ENCODE data around the gene GOLGA8J.
"Not testable (repeated sequence)": the region's sequence is repeated elsewhere in the genome, so short reads cannot be mapped to it uniquely, and the experiment has no call there.

The GOLGA8J gene, protein sequence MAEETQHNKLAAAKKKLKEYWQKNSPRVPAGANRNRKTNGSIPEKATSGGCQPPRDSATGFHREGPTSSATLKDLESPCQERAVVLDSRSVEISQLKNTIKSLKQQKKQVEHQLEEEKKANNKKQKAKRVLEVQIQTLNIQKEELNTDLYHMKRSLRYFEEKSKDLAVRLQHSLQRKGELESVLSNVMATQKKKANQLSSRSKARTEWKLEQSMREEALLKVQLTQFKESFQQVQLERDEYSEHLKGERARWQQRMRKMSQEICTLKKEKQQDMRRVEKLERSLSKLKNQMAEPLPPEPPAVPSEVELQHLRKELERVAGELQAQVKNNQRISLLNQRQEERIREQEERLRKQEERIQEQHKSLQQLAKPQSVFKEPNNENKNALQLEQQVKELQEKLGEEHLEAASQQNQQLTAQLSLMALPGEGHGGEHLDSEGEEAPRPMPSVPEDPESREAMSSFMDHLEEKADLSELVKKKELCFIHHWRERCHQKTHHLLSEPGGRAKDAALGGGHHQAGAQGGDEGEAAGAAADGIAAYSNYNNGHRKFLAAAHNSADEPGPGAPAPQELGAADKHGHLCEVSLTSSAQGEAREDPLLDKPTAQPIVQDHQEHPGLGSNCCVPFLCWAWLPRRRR

DNA sequence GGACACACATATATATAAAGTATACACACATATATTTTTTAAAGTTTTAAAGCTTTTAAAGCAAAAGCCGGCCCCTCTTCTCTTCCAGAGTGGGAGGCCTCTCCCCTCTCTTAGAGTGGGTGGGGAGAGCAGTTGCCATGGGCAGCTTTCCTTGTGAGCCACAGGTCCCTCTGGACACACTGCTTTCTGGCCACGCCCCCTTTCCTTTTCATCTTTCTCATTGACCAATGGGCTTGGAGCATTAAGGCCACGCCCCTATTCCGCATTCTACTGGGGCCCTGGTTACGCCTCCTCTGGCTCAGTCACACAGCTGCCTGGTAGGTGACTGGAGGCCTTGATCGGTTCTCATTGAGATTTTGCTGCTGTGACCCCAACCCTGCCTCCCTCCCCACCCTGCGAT, at the start of gene GOLGA8J:
TSS of gene GOLGA8J (plus strand) at position 301 of the 400 bp plus-strand sequence. CDS start at position 399, 98 bp downstream.
- not testable (repeated sequence) for DNase-seq (ENCODE audit: low read depth in 2 of 2)

DNA sequence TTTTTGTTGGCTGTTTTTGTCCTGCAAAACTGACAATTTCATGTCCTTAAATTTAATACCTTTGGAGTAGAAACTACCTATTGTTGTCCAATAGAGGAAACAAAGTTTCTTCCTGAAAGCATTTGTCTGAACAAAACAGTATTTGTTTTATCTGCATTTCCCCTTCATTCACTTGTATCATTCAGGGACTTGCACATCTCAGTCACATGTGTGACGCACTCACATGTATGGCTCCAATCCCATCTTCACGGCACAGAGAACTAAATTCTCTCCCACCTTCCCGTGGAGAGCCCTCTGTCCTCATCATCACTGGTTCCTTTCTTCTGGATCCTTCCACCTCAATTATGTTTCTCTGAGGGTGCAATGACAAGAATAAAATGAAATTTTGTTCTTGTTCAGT, 49.5 kb upstream of the GOLGA8J start:
- DNase-seq (ENCODE audit: low read depth in 2 of 2) = no peak

DNA sequence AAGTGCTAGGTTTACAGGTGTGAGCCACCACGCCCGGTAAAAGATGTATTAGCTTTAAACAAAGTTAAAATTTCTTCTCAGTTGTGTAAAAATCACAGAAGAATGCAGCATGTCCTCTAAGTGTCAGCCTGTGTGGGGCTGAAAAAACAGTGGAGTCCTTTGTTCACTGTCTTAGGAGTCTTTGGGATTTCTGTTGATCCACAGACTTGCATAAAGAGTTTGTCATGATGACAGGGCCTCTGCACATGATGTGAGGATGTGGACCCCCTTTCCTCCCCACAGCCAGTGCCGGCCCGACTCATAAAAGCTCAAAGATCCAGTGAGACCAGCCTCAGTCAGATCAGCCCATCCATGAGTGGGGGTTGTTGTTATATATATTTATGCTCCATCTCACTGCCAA, 49.0 kb upstream of the GOLGA8J start:
- DNase-seq (ENCODE audit: low read depth in 2 of 2) = no peak

DNA sequence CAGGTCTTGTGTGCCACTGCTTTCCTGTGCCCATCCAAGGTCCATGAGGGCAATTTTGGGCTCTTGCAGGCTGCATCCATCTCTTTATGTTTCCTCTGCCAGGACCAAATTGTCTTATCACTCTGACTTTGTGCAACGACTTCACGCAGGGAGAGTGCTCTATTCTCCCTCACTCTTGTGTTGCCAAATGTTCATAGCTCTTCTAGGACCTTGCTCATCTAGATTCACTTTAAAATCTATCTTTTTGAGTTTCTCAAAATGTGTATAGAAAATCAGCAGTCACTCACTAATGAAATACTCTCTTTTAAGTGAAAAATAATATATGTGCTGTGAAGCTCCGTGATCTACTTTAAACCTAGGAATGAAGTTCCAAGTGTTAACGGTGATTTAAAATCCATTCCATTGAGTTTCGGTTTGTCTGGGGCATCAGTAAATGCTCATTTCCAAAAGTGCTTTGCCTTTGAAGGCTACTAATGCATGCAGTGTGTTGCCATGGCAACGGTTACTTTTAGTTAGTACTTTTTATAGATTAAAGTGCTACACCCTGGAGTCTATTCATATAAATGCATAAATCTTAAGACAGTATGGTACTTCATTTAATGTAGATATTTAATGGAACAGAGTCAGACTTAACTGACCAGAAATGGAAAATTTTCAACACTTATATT, 46.6 kb upstream of the GOLGA8J start:
- no peak for DNase-seq (ENCODE audit: low read depth in 2 of 2)

DNA sequence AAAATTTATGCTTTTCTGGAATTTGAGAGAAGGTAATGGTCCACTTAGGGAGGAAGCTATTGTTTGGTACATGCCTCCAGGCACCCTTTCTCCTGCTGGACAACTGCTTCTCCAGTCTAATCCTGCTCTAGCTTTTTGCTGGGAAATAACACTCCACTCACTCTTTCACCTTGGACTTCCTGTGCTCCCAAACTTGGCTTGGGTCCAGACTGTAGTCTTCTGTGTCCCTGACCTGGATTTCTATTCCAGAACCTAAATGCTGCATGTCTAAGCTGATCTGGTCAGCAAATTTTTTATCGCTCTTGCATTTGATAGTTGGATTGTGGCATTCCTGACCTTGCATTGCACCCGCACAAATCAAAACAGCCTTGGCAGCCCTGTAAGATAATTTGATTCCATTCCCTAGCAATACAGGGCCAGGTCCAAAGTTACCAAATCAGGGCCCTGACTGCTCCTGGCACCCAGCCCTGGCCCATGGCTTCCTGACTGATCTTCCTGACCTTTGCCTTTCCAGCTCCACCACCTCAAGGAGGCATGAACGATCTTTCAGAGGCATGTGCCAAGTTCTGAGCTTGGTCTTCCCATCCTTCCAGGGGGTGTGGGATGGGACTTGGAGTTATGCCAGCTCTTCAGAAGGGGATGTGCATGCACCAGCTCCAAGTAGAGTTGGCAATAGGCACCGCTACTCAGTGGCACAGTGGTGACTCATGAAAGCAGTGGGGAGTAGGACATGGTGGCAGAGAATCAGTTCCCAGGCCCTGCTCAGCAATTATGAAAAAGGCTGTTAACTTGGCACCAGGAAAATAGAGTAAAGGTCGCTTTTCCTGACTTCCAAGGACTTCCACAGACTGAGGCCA, 43.9 kb upstream of the GOLGA8J start:
- no peak for DNase-seq (ENCODE audit: low read depth in 2 of 2)

DNA sequence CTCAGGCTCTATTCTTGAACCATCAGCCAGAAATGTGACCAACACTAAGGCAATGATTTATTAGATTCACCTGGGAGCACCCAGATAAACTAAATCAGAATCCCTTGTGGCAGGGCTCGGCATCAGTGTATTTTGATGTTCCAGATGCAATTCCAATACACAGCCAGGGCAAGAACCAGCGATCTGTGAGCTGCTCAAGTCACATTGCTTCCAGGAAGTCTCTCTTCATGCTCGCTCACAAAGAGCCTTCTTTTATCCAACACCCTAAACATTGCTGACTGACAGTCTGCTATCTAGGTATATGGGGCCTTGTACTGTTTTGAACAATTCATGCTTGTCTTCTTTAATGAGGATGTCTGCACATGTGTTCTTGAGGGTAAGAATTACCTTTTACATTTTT, 40.9 kb upstream of the GOLGA8J start:
- no peak for DNase-seq (ENCODE audit: low read depth in 2 of 2)

DNA sequence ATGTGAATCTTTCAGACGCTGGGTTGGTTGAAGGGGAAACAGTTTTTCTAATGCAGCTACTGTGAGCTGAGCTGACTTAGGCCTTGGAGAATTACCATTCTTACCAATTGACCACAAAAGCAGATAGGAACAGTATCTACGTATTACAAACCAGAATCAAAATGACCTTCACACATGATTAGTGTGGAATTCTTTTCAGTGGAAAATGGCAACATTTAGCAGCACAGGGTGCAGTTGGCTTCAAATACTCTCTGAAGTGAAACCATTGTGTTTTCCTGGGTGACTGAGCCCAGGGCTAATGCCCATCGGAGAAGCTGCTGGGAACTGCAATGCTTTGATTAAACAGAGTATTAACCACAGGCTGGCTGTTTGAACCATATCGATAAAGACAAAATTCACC, 40.2 kb upstream of the GOLGA8J start:
- no peak for DNase-seq (ENCODE audit: low read depth in 2 of 2)

DNA sequence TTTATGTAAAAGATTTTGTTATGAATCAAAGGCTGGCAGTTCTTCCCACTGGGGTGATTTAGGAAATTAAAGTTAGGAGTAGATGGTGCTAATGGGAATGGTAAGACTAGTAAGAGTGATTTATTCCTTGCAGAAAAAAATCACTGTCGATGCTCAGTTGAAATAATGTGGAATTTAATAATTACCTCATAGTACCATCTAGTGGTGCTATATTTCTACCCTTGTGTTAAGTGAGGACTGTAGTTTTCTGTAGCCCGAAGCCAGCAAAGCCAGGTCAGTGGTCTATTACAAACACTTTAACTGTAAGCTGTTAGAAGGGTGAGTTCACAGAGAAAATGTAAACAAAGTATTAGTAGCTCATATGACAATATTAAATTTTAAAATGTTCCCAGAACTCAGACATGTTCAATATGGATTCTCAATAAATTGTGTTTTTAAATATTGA, 39.5 kb upstream of the GOLGA8J start:
- DNase-seq (ENCODE audit: low read depth in 2 of 2) = no peak

DNA sequence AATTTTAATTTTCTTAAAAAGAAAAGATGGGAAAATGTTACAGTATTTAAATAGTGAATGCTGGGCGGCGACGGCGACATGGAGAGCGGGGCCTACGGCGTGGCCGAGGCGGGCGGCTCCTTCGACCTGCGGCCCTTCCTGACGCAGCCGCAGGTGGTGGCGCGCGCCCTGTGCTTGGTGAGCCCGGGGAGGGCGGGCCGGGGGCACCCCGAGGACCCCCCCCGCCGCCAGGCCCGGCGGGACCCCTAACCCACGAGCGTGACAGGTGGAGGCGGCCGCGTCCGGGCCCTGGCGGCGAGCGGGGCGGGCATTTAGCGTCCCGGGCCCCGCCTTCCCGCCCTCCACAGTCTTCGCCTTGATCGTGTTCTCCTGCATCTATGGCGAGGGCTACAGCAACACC, 38.4 kb upstream of the GOLGA8J start:
- no peak for DNase-seq (ENCODE audit: low read depth in 2 of 2)

DNA sequence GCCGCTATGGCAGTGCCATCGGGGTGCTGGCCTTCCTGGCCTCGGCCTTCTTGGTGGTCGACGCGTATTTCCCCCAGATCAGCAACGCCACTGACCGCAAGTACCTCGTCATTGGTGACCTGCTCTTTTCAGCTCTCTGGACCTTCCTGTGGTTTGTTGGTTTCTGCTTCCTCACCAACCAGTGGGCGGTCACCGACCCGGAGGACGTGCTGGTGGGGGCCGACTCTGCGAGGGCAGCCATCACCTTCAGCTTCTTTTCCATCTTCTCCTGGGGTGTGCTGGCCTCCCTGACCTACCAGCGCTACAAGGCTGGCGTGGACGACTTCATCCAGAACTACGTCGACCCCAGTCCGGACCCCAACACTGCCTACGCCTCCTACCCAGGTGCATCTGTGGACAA, 37.9 kb upstream of the GOLGA8J start:
- not testable (repeated sequence) for DNase-seq (ENCODE audit: low read depth in 2 of 2)

DNA sequence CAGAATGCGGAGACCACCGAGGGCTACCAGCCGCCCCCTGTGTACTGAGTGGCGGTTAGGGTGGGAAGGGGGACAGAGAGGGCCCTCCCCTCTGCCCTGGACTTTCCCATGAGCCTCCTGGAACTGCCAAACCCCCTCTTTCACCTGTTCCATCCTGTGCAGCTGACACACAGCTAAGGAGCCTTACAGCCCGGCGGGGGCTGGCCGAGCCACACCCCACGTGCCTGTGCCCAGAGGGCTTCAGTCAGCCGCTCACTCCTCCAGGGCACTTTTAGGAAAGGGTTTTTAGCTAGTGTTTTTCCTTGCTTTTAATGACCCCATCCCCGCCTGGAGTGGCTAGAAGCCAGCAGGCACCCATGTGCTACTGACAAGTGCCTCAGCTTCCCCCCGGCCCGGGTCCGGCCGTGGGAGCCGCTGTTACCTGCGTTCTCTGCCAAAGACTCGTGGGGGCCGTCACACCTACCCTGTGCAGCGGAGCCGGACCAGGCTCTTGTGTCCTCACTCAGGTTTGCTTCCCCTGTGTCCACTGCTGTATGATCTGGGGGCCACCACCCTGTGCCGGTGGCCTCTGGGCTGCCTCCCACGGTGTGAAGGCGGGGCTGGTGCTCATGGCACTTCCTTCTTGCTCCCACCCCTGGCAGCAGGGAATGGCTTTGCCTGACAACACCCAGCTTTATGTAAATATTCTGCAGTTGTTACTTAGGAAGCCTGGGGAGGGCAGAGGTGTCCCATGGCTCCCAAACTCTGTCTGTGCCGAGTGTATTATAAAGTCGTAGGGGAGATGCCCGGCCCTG, 37.3 kb upstream of the GOLGA8J start:
- not testable (repeated sequence) for DNase-seq (ENCODE audit: low read depth in 2 of 2)

DNA sequence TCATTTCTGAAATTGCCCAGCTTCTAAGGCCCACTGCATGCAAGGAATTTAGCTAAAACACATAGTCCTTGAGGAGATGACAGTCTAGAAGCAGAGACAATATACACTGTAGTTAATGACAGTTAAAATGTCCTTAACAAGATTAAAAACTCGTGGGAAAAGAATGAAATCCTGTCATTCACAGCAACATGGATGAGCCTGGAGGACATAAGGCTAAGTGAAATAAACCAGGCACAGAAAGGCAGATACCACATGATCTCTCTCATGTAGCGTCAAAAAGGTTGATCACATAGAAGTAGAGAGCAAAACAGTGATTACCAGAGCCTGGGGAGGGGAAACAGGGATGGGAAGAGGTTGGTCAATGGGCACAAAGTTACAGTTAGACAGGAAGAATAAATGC, 36.3 kb upstream of the GOLGA8J start:
- DNase-seq (ENCODE audit: low read depth in 2 of 2) = no peak

DNA sequence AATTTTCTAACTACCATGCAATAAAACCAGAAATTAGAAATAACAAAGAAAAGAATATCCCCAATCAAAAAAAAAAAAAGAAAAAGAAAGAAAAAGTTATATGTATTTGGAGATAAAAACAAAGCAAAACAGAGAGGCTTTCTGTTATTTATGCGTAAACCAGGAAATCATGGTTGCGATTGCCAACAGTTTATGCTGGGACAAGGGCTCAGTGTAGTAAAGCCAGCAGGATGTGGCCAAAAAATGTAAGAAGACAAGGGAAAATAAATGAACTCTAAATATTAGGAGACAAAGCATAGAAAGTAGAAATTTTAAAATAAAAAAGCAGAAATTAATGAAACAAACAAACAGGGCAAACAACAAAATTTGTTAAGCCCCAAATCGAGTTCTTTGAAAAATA, 27.2 kb upstream of the GOLGA8J start:
- no peak for DNase-seq (ENCODE audit: low read depth in 2 of 2)

DNA sequence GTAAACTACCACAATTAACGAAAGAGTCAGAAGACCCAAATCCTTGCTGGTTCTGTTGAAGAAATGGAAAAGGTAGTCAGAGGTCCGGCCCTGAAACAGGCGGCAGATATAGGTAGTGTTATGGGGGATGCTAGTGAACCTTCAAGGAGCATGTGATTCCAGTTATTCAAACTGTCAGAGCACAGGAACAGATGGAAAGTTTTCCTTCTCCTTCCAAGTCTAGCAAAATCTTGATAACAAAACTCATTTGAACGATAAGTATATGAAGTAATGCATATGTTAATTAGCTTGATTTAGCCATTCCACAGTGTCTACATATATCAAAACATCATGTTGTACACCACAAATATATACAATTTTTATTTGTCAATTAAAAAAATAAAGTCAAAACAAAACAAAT, 26.6 kb upstream of the GOLGA8J start:
- no peak for DNase-seq (ENCODE audit: low read depth in 2 of 2)

DNA sequence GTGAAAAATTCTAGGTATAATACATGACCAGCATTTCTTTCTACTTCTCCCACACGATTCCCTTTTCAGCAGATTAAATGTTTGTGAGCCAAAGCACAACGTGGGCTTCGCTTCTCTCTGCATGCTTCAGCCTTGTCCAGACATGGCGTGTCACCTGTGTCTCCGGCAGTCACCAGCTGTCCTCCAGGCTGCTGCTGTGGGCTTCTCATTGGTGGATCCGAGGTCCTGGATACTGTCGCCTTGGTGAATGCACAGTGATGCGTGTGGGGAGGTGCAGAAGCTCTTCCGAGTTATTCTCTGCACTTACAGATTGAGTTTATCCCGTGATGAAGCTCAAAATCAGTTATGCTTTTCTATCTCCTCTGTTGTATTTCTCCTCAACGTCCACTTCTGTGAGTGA, 23.0 kb upstream of the GOLGA8J start:
- no peak for DNase-seq (ENCODE audit: low read depth in 2 of 2)

DNA sequence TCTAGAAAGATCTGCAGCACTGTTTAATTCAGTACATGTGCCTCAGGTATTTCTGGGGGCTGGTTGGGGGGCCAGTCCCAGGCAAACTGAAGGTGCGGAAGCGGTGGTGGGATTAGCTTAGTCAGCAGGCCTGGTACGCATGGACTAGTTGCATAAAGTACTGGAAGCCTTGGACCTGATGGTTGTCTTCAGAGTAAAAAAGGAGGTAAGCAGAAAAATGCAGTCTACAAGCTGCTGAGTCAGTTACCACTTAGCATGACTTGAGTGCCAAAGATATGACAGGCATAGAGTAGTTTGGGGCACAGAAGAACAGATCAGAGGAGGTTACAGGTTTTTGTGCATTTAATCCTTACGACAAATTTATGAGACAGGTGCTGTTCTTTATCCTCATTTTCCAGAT, 19.9 kb upstream of the GOLGA8J start:
- no peak for DNase-seq (ENCODE audit: low read depth in 2 of 2)

DNA sequence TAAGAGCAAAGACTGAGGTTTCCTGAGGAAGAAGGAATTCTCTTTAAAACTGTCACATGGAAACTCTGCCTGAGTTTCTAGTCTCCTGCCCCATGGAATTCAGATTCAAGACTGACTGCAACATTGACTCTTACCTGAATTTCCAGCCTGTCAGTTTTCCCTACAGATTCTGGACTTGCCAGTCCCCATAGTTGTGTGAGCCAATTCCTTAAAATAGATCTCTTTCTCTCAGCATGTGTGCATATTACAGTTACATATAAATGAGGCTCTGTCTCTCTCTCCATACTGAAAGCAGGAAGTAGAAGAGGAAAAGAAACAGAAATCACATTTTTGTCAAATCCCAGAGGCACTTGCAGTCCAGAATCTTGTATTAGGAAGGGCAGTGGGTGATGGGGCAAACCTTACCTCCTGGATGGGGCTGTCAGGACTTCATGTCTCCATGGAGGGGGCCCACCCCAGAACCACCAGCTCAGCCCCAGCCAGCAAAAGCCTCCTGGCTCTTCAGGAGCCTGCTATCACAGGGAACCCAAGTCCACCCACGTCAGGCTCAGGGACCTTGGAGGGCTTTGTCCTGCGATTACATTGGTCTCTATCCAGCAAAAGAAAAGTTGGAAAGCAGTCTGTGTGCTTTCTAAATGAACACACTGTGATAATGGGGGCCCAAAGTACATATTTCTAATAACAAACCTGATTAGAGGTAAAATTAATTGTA, 18.8 kb upstream of the GOLGA8J start:
- DNase-seq (ENCODE audit: low read depth in 2 of 2) = no peak

DNA sequence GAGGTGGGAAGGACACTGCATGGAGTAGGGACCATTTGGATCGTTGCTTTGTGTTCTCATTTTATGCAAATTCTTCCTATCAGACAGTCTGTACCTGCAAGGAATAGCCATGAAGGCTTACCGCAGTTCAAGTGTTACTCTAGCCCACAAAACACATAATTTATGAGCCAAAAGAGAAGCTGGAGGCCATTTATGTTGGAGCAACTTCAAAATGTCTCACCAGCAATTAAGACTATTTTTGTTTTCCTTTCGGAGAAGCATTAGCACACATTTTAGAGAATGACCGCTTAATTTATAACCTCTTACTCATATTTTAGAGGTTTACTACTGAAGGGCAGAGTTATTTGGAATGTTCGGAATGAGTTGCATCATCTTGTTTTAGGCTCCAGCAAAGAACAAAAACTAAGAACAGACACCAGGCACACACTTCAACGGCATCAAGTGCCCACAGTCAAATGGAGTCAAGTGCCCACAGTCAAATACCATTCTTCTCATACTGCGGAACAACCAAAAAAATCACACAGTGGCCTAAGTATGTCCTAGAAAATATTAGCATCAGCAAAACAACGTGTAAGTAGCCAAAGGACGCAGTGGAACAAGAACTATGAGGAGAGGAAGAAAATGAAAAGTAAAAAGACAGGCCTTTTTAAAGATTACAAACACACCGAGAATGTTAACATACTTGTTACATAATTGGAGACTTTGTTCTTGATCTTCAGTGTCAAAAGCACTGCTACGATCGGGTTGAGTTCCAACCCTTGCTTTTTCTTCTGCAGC, 17.5 kb upstream of the GOLGA8J start:
- no peak for DNase-seq (ENCODE audit: low read depth in 2 of 2)

DNA sequence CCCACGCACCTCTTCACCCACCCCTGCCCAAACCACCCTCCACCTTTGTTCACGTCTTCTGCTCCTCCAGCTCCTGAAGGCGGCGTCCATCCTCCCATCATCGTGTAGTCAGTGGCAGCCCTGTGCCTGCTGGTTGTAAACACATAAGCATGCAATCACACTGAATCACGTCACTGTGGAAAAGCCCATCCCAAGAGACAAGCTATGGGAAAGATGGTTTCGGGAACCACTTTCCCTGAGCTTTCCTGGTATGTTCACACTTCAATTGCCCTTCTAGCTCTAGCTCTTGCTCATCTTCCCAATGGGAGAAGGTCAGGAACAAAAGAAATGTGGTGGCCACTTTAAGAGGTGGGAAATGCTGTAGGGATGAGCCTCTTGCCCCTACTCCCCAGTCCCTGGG, 14.4 kb upstream of the GOLGA8J start:
- DNase-seq (ENCODE audit: low read depth in 2 of 2) = no peak

DNA sequence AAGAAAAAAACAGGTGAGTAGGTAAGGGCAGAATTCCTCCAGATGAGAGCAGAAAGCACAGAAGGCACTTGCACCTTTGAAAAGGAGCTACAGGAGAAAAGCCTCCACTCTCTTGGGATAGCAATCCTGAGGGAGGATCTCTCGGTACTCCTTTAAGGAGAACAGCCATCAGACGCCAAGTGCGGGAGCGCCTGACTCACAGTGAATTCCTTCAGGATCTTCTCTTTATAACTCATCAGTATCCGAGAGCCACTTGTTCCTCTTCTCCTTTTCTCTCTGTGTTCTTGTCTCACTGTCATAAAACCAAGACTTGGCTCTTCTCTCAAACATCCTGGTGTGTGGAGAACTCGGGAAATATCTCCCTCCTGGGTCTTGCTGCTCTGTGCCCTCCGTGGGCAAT, 10.1 kb upstream of the GOLGA8J start:
- DNase-seq (ENCODE audit: low read depth in 2 of 2) = no peak

Data from stimulated activated CD8-positive, alpha-beta memory T cell treated with anti-CD3 and anti-CD28 coated beads, Interleukin-15, amount 100 ng/mL, for 48 hours (primary cell).